AG08395 (cell line): ENCODE data around the gene ZFAND3.
A peak's percentile ranks its signal among the peaks of the same experiment; 100 is the strongest.
"Not testable (repeated sequence)": the region's sequence is repeated elsewhere in the genome, so short reads cannot be mapped to it uniquely, and the experiment has no call there.

Experiments
- DNase-seq: peaks from one replicate; pipeline ENCODE4 v3.0.0; 2012; ENCODE audit warnings: mixed read lengths, low spot score

ZFAND3 gene

DNA sequence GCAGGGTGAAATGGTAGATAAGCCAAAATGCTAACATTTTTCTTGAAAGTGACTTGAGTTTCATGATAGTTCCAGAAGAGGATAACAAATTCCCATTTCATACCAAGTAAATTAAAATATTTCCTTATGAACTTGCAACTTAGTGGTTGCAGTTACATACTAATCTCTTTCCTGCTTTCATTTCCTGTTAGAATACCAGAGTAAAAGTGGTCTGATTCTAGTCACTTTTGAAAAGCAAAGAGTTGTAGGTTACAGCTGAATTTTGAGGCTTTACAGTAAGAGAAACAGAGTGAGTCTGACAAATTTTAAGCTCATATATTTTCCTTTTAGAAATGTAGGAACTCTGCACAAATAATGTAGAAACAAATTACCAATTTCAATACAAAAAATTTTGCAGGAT lies 117.4 kb downstream of the ZFAND3 start:
- no peak for DNase-seq

DNA sequence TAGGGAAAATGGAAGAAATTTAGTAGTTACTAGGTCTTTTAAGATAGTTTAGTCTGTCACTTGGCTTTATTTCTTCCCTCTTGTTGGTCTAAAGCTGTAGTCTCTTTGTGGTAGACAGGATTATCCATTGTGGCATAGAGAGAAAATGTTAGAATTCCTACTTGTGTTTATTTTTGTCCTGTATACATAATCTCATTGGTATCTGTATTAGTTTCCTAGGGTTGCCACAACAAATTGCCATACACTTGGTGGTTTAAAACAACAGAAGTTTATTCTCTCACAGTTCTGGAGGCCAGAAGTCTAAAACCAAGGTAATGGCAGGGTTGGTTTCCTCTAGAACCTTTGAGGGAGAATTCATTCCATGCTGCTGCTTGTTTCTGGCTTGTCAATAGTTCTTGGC lies 119.4 kb downstream of the ZFAND3 start:
- peak; percentile 22 for DNase-seq

DNA sequence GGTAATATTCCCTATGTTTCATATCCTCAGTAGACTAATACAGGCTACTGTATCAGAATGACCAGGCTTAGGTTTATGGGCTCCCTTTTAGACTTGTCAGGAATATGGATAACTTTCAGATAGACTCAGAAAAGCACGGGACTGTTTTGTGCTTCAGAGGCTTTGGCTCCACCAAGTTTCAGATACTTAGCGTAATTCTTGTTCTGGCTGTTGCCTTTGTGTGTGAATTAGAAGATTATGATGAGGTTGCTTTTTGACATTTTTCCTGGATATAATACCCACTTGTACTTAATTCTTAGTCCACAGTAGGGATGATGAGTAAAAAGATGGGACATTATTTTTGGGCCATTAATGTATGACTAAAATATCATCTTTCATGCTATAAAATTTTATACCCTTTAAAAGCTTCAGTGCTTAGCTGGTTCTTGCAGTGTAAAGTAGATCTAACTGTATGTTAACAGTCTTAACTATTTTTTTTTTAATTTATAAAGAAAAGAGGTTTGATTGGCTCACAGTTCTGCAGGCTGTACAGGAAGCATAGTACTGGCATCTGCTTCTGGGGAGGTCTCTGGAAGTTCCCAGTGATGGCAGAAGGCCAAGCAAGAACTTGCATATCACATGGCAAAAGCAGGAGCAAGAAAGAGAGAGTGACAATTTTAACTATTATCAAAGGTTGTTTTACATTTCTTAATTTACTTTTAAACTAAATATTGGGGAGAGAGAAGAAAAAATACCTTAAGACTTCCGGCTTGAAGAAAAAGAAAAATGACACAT lies 120.7 kb downstream of the ZFAND3 start:
- DNase-seq, result no peak

DNA sequence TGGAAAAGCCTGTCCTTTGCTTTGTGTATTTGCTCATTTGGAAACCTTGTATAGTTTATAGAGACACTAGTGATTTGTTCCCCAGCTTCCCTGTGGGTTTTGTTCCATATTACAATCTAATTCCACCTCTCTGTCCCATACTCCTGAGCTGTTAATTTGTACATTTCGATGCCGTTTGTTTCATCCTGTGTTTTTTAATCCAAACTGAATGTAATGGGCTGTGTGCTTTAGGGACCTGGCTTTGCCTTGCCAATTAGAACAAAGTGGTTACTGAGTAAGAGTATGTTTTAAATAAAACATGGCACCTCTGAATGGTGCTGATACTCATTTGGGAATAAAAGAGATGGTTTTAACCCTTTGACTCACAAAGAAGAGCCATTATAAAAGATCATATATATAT lies 122.3 kb downstream of the ZFAND3 start:
- no peak for DNase-seq

DNA sequence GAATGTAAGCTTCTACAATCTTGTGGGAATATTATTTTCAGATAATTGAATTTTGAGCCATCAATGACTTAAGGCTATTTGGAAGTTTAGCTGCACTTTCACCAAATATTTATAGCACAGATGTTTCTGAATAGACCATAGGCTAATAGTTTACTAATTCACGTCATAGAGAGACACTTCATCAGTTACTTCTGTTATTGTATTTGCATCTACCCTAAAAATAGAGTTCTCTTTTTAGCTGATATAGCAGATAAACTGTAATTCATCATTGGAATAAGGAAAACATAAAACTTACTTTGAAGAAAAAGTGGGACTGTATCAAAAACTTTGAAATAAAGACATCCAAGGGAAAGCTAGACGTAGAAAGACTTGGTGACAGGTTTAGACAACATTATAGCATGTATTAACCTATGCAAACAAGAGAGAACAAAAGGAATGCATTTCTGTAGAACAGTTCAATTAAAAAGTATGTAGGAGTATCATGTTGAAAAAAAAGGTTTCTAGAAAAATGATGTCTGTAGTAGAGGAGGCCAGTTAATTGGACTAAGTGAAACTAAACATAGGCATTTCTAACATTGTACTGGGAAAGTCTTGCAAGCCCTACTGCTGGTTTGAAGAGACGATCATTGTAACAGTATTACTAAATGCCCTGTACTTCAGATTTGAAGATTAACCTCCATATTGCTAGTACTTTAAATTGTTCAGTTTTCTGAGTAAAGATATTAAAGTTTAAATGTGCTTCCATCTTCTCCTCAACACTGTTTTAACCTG lies 123.3 kb downstream of the ZFAND3 start:
- DNase-seq, result no peak

DNA sequence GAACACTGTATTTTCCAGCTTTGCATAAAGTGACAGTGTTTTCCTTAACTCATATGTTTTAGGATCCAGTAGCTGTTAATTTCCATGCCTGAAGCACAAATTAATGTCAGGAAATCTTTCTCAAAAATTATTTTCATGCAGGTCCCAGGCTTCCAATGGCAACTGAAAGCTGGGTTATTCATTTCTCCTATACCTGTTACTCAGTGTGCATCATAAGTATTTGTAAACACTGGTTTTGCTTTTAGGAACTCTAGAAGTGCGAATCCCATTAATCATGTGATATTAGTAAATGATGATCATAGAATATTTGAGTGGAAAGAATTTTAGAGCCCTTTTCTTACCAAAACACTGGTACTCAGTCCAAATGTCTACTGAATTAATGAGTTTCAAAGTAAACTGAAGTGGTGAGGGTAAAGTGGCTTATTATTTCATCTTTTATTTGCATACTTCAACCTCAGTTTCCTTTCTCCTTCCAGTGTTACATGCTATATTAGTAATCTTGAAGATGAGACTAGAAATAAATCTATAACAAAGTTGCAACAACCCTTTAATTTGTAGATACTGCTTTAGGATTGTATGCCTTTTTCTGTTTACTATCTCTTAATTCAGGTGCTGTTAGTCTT lies 124.0 kb downstream of the ZFAND3 start:
- no peak for DNase-seq

DNA sequence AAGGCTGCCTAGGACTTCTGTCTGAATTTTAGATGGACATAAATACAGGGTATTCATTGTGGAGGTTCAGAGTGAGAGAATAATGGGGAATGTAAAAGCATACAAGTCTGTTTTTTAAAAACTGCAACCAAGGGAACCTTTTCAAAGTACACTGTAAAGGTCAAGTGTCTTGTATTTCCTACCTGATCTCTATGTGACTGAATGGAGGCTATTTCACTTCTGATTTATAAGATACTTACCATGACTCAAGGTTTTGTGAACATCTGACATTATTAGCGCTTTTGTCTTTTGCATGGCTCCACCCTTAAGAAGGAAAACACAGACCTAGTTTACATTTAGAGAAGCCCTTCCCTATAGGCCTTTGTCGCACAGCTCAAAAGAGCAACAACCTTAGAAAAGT lies 126.5 kb downstream of the ZFAND3 start:
- DNase-seq, result no peak

DNA sequence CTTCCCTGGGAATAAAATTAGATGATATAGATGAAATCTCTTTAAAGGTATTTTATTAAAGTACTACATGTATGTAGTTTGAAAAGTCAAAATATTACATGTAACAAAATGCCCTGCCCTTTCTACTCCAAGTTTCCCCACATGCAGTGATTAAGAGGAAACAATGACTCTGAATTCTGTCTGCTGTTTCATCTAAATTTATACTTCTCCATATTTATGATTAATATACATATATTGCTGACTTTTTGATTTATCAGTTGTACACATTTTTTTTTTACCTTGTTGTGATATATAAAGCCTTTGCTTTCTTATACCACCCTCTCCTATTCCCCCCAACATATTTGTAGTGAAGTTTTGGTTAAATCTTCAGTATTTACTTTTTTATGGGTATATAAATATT lies 127.9 kb downstream of the ZFAND3 start:
- no peak for DNase-seq

DNA sequence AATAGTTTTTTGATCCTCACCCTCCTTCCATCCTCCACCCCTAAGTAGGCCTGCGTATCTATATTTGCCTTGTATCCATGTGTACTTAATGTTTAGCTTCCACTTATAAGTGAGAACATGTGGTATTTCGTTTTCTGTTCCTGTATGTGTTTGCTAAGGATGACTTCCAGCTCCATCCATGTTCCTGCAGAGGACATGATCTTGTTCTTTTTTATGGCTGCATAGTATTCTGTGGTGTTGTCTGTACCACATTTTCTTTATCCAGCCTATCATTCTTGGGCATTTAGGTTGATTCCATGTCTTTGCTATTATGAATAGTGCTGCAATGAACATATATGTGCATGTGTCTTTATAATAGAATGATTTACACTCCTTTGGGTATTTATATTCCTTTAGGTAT lies 129.1 kb downstream of the ZFAND3 start:
- not testable (repeated sequence) for DNase-seq

DNA sequence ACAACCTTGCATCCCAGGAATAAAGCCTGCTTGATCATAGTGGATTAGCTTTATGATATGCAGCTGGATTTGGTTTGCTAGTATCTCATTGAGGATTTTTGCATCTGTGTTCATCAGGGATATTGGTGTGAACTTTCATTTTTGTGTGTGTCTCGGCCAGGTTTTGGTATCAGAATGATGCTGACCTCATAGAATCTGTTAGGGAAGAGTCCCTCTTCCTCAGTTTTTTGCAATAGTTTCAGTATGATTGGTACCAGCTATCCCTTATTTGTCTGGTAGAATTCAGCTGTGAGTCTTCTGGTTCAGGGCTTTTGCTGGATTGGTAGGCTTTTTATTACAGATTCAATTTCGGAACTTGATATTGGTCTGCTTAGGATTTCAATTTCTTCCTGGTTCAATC lies 132.5 kb downstream of the ZFAND3 start:
- DNase-seq, result no peak

DNA sequence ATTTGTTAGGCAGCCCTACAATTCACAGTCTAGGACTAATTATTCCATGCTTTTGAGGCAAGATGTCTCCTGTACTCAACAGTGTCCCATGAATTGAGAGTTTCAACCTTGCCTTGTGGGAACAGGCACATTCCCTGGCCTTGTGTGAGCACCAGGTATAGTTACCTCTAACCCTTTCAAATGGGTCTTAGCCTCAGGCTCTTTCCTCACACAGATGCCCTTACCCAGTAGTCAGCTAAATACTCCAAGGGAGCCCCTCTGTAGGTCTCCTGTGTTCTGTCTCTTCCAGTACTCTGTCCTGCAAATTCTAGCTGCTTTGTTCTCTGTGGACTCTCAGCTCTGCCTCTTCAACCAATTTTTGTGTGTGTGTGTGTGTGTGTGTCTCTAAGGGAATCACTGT lies 135.3 kb downstream of the ZFAND3 start:
- no peak for DNase-seq

DNA sequence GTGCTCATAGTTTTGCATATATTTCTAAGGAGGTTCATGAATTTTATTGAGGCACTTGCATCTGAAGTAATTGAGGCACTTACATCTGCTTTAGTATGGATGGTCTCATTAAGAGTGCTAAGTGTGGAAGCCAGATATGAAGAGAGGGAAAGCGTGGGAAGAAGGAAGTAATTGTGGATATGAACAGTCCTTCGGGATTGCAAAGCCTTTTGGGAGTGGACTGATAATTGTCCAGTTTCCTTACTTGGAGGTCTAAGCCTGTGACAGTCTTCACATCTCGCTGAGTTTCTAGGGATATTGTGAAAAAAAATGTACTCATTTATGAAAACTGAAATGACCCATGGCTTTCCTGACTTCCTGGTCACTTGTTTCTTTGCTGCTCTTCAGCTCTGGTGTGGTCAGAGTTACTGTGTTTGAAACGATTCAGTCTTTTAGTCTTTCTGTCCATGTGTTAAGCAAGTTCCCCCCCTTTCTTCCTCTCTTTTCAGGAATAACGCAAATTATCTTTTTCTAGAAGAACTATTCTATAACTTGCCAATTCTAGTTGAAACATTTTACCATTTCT lies 137.3 kb downstream of the ZFAND3 start:
- no peak for DNase-seq

DNA sequence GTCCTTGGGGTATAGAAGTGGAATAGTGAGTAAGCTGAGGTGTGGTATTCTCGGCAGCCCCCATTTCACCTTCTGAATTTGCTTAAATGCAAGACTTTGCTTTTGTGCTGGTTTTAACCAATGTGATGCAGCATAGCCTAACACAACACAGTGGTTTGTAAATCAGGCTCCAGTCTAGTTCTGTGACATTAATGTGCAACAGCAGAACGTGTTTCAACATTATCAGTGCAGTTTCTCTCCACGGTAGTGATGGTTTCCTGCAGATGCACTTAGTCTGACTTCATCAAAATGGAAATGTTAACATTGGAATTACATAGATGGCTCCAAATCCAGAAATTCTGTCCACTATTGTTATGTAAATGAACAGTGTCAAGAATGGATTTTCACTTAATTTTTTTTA lies 139.5 kb downstream of the ZFAND3 start:
- DNase-seq, result no peak

DNA sequence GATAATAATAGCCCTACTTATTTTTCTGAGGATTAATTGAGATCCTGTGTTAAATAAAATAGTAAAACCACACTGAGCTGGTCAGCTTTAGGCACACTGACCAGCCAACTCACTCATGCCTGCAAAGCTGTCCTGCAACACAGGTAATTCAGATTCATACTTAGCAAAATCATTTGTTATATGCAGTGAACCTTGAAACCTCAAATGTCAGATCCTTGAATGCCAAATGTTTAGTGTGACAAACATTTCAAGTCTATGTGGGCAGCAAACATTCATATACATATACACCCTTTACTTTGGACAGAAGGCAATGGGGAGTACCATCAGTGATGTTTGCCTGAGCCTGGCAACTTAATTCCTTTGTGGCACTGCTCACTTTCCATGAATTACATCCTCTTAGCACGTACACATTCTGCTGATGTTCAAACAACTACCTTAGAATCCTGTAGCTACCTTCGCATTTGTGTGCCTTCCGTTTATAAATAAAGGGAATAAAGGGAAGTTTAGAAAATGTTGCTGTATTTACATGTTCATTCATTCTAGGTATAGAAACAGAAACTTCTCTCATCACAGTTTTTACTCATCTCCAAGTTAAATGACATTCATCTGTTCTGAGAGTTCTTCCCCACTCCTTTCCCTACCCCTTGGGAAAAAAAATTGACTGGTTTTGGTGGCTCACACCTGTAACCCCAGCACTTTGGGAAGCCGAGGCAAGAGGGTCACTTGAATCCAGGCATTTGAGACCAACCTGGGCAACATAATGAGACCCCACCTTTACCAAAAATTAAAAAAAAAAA lies 140.8 kb downstream of the ZFAND3 start:
- DNase-seq, result no peak

DNA sequence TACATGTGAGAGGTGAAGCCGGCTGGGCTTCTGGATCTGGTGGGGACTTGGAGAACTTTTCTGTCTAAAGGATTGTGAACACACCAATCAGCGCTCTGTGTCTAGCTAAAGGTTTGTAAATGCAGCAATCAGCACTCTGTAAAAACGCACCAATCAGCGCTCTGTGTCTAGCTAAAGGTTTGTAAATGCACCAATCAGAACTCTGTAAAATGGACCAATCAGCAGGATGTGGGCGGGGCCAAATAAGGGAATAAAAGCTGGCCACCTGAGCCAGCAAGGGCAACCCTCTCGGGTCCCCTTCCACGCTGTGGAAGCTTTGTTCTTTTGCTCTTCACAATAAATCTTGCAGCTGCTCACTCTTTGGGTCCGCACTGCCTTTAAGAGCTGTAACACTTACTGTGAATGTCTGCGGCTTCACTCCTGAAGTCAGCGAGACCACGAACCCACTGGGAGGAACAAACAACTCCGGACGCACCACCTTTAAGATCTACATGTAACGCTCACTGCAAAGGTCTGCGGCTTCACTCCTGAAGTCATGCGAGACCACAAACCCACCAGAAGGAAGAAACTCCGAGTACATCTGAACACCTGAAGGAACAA lies 143.1 kb downstream of the ZFAND3 start:
- not testable (repeated sequence) for DNase-seq

DNA sequence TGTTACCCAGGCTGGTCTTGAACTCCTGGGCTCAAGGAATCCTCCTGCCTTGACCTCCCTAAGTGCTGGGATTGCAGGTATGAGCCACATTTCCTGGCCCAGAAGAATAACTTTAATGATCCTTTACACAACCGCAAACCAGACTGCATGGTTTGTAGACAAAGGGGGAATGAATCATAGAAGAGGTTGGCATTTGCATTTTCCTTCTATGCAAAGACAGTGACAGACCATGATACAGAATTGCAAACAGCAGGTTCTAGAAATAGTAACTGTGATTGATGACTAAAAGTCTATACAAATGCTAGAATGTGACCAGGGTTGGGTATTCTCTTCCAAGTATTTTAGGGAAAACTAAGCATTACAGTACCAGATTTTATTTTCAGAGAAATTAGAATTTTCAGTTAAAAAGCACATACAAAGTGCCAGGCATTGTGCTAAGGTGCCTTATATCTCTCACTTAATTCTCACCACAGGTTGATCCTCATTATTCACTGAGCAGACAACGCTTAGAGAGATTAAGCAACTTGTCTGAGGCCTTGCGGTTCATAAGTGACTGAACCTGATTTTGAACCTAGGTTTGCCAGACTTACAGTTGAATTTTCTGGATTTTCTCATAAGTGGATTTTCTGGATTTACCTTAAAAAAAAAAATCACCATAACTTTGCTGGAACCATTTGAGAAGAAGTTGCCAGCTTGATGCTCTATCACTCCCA lies 146.6 kb downstream of the ZFAND3 start:
- peak; percentile 6 for DNase-seq

DNA sequence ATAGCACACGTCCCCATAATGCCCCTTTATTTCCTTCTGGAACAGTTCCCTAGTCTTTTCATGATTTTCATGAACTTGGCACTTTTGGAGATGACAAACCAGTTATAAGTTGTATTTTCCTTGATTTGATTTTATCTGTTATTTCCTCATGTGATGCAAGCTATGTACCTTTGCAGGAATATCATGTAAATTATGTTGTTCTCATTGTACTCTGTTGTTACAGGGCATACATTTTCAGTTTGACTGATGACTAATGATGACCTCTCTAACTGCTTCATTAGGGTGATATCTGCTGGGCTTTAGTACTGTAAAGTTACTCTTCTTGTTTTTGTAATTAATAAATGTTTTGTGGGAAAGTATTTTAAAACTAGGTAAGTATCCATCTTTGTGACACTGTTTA lies 147.3 kb downstream of the ZFAND3 start:
- no peak for DNase-seq

DNA sequence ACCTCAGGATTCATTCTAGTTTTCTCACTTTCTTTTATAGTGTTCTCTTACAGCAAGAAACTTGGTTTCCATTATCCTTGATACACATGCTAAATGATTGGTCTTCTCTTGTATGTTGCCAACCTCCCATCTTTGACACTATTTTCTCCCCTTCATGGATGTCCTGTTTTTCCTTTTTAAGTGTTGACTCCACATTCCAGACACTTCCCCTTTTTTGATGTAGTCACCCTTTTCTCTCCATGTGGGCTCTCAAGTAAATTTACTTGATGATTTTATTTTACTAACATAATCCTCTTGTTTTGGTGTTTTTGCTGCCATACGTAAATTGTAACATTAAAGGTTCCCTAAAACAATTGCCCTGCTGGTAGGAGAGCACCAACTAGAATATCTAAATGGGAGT lies 148.1 kb downstream of the ZFAND3 start:
- DNase-seq, result no peak

DNA sequence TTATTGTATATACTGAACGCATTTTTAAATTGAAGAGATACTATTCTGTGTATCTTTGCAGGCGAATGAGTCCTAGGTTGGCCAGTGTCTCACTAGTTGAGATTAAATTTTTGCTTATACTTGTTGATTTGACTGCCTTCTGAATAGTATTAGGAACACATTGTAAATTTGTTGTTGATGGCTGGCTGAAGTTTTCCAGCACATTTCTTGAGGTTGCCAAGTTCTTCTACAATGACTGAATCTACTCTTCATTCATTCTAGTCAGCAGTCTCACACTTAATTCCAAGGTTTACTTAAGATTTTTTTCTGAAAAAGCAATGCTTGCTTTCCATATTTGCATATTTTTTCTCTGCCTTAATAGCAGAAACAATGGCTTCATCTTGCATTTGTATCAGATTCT lies 151.7 kb downstream of the ZFAND3 start:
- no peak for DNase-seq

DNA sequence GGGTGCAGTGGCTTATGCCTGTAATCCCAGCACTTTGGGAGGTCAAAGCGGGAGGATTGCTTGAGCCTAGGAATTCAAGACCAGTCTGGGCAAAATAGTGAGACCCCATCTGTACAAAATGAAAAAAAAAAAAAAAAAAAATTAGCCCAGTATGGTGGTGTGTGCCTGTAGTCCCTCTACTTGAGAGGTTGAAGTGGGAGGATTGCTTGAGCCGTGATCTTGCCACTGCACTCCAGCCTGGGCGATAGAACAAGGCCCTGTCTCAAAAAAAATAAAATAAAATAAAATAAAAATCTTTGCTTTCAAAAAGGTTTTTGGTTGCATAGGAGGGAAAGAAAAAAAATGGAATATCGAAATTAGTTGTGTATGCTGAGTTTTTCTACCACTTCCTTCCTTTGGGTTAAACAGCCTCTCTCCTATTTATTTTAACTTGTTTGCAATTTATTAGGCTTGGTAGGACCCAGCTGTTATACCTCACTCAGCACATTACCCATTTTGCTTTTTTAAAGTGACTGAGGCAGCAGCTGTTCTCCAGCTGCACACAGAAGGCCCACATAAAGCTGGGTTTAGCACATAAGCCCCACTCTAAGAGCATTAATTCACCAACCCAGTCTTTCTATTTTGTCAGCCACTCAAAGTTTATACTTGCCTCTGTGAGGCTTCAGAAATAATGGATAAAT lies 152.3 kb downstream of the ZFAND3 start:
- no peak for DNase-seq
